GM19193 (cell line): Measurements from ENCODE around the gene CMTM6.

Source experiments
- POLR2A ChIP-seq: IDR thresholded peaks from 4 replicates; pipeline ENCODE4 v1.6.1; 2011; ENCODE audit not compliant: insufficient read depth, insufficient read length; ENCODE audit errors: extremely low read depth

CMTM6 gene, protein sequence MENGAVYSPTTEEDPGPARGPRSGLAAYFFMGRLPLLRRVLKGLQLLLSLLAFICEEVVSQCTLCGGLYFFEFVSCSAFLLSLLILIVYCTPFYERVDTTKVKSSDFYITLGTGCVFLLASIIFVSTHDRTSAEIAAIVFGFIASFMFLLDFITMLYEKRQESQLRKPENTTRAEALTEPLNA

DNA sequence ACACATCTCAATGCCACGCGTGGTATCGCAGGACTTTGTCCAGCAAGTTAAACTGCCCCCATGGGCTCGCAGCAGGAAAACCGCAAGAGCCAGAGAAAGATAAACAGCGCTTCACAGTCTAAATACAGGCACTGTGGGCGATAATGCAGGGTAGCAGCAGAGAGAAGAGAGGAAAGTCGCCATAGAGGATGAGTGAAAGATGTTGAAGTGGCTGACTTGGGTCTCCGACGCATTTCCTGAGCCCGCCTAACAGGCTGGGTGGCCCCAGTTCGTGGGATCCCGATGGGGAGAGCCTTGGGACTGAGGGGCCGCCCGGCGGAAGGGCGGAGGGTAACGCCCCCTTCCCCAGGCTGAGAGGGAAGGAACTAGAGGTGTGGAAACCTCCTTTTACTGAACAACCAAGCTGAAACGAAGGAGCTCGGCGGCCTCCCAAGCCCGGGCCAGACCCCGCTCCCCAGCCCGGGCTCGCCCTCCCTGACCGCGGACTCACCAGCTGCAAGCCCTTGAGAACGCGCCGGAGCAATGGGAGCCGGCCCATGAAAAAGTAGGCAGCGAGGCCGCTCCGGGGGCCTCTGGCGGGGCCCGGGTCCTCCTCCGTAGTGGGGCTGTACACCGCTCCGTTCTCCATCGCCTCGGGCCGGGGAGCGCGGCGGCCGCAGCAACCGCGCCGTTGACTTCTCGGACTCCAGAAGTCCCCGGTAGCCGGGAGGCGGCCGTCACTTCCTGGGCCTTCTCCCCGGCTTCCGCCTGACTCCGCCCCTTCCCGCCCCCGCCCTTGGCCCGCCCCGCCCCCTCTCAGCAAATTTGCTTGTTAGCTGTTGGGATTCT lies at the start of gene CMTM6:
CMTM6 (minus strand) TSS at position 735 of the 828 bp plus-strand sequence; CDS start at position 628, 107 bp downstream.
- peak; percentile 82 for TF ChIP-seq POLR2A

DNA sequence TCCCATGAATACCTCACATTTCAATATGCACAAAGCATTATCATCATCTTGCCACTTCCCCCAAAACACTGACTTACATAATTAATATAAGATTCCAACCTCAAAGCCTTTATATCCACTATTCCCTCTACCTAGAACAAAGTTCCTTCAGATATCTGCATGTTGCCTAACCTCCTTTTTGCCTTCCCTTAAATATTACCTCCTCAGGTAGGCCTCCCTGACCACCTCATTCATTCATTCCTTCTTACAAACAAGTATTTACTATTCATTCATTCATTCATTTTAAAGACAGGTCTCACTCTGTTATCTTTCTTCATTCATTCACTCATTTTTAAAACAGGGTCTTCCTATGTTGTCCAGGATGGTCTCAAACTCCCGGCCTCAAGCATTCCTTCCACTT lies 49.4 kb upstream of the CMTM6 start:
- no peak for TF ChIP-seq POLR2A

DNA sequence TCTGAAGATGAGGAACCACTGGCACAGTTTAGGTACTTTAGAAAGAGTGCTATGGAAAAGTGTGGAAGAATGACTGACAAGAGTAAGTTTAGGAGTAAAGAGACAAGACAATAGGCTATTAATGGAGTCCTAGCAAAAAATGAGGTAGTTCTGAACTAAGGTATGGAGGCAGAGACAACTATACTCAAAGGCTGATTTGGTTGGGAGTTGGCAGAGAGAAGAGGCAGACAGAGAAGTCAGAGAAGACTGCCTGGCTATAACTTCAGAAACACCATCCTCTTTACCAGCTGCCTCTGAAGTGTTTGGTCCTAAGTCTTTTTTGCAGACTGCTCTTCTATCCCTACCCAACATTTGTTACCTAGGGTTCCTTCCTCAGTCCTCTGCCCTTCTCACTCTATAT lies 48.8 kb upstream of the CMTM6 start:
- no peak for TF ChIP-seq POLR2A

DNA sequence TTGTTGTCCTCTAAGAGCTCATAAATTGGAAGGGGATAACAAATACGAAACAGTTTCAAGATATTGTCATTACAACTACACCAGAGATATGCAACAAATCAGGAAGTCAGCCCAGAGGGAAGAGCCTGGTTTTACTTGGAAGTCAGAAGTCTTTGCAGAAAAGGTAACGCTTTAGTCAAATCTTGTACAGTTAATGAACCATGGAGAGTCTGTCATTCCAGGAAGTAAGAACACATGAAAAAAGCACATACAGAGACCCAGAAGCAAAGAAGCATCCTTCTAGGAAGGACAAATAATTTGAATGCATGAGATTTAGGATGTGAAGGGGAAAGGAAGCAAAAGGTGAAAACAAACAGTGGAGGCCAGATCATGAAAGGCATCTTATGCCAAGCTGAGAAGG lies 48.4 kb upstream of the CMTM6 start:
- TF ChIP-seq POLR2A: no peak

DNA sequence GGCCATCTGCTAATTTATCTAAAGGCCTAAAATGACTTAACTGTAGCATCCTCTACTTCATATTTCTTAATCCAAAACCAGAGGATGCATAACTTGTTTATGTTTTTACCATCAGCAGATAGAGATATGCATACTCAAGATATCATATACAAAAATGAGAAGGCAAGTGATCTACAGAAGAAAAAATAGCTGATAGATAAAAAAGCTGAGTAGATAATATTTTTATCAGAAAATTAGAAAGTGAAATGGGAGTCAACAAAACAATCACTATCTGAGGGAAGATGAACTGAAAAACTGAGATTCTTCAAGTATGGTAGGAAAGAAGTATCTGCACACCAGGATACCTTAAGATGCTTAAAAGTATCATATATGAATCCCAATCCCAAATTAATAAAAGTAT lies 42.7 kb upstream of the CMTM6 start:
- TF ChIP-seq POLR2A: no peak

DNA sequence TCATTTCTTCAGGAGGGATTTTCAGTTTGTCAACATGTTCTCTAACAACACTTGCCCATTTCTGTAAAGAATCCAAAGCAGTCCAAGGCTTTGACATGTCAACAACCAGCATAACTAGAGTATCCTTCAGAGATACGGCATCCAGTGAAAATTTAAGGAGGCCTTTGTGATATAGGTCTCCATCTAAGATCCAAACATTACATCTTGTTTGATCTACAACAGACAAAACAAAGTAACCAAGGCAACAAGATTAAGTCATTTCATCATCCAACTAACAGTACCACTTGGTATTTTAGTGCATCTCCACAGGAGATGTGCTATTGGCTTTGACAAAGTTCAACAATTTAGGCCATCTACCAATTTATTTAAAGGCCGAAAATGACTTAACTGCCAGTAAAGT lies 42.2 kb upstream of the CMTM6 start:
- TF ChIP-seq POLR2A: no peak

DNA sequence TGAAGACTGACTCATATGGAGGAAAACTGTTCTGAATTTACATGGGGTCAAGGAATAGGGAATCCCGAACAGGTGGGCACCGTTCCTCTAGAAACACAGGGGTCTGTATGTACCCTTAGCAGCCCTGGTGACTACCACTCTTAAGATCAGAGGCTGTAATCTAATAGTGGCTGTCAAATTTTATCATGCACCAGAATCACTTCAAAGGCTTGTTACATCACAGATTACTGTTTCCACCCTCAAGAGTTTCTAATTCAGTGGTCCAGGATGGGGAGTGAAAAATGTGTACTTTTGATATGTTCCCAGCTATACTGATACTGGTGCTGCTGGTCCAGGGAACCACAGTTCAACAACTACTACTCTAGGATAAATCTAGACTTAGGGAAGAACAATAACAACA lies 40.2 kb upstream of the CMTM6 start:
- TF ChIP-seq POLR2A: no peak

DNA sequence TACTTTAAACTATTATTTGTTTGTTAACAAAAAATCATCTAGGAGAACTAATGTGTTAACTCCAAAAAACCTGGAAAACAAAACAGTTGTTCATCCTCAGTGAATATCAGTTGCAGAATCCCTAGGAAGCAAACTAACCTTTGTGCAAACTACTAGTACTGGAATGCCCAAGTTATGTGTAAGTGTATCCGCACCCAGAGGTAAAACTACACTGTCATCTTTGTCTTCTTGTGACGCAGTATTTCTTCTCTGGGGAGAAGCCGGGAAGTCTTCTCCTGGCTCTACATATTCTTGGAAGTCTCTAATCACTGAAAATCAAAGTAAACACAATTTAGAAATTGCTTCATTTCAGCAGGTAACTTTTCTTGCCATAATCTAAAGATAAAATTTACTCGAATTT lies 38.2 kb upstream of the CMTM6 start:
- TF ChIP-seq POLR2A: no peak

DNA sequence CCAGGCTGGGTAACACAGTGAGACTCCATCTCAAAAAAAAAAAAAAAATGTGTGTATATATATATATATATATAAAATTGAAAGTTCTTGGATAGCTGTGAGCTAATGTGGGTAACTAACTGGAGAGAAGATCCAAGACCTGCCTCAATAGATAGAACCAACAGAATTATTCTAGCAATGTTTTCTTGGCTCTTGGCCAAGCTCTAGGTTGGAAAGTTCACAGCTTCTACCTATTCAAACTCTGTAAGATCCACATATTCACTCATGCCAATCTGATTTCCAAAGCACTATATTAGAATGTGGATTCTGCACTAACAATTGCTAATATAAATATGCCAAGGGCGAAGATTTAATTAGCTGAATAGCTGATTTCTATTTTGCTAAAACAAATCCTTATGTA lies 29.8 kb upstream of the CMTM6 start:
- TF ChIP-seq POLR2A: no peak

DNA sequence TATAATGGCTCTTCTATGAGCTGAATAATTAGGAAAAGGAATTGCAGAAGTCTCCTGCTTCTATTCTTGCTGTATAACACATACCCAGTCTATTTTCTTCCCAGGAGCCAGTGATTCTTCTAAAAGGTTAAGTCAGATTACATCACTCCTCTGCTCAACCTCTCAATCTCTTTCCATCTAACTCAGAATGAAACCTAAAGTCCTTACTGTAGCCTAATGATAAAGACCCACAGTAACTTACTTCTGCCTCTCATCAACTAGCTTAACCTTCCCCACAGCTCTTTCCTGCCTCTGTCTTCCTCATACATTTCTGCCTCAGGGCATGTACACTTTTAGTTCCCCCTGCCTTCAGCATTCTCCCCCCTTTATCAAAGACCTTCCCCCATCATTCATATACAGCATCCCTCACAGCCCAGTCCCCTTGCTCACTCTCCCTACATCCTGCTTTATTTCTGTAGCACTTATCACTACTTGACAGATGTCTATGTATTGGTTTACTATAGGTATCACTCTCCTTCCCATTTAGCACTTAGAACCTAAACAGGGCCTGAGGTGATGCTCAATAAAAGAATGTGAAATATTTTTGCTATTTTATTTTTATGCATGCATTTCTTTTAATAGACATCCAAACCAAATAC lies 28.5 kb upstream of the CMTM6 start:
- no peak for TF ChIP-seq POLR2A

DNA sequence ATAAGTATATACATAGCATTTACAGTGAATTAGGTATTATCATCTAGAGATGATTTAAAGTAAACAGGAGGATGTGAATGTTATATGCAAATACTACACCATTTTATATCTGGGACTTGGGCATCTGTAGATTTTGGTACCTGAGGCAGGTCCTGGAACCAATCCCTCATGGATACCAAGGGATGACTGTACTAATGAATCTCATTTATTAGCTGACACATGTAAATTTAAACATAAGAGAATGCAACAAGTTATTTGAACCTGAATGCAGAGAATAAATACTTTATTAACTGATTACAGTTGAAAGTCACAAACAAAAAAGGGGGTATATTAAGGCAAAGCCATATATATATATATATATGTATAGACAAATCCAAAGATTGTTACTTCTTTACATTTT lies 23.1 kb upstream of the CMTM6 start:
- TF ChIP-seq POLR2A: no peak

DNA sequence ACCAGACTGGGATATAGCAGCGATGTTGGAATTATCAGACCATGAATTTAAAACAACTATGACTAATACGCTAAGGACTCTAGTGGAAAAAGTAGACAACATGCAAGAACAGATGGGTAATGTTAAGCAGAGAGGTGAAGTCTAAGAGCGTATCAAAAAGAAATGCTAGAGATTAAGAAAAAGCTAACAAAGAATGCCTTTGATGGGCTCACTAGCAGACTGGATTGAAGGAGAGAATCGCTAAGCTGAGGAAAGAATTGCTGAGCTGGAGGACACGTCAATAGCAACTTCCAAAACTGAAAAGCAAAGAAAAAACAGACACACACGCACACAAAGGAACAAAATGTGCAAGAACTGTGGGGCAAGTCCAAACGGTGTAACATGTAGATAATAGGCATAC lies 20.0 kb upstream of the CMTM6 start:
- TF ChIP-seq POLR2A: no peak

DNA sequence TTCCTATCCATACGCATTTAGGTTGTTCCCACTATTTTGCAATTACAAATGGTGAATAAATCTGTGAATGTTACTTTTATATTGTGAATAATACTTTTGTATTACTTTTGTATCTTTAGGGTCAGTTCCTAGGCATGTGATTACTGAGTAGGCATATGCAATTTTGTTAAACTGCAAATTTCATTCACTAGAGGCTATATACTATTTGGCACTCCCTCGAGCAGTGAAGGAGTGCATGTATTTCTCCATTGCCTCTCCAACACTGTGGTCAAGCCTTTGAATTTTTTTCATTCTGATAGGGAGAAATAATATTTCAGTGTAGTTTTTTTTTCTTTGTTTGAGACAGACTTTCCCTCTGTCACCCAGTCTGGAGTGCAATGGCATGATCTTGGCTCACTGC lies 8.4 kb upstream of the CMTM6 start:
- no peak for TF ChIP-seq POLR2A

DNA sequence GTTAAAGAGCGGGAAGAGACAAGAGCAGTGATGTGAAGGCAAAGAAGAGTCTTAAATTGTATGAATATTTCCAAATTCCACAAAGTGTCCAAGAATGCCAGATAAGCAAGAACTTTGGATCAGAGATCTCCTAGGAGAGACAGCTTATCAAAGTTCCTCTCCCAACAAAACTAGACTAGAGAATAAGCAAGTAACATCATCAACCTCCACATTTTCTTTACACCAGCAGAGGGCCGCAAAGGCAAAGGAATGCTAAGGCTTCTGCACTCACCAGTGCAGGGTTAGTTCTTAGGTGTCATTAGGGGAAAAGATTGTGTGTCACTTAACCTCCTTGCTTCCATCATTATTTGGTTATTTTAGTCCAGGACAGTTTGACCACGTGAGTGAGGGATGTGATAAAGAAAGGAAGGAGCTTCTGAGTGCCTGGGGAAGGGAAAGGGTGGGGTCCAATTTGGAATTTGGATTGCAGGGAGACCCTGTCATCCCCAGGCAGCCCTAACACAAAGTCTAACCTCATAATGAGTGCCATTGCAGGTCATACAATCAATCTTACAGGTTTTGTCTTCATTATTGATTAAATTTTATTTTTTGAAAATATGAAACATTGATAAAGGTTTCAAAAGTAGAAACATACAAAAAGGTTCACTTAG lies 7.5 kb upstream of the CMTM6 start:
- no peak for TF ChIP-seq POLR2A

DNA sequence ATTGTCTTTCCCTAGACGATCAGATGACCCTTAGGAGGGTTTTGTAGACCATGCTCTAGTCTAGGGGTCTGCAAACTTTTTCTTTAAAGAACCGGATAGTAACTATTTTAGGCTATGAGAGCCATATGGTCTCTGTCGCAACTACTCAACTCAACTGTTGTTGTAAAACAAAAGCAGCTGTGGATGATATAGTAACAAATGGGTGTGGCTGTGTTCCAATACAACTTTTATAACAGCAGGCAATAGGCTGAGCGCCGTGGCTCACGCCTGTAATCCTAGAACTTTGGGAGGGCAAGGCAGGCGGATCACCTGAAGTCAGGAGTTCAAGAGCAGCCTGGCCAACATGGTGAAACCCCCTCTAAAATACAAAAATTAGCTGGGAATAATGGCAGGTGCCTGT lies 6.1 kb upstream of the CMTM6 start:
- TF ChIP-seq POLR2A: no peak
